Measurements from ENCODE around the gene ZNF581.

- TF ChIP-seq POLR2A (IDR thresholded peaks at IDR 0.05) (no peak), CTCF (IDR thresholded peaks at IDR 0.05) (no peak)
Measured at GRCh38 chr19:55658846-55659459, 15.5 kb downstream of the ZNF581 start.

Data from thyroid gland (tissue), 4 donors.